ENCODE results near the gene FRK.
A peak's percentile ranks its signal among the peaks of the same experiment; 100 is the strongest.

The FRK gene

GRCh38 chr6:116104636-116105035 lies 43.9 kb upstream of the FRK start:
- Histone ChIP-seq H3K36me3 (ENCODE audit: control insufficient read depth in 1 of 2, insufficient read depth in 2 of 2, low read depth in 1 of 2, low read length in 2 of 2) (peaks cover 6 to 13% of the 10 kb centered on the region in 2 experiments), H2AK5ac (ENCODE audit: low read length, severe bottlenecking) (no peak overlapping the region), H3K4me1 (ENCODE audit: control insufficient read depth, insufficient read depth, low read depth, low read length) (peaks cover 18% of the 10 kb centered on the region), H3K23ac (ENCODE audit: low read length in 2 of 2) (no peak overlapping the region), H3K9ac (ENCODE audit: low read length) (no peak overlapping the region), H3K18ac (ENCODE audit: low read depth in 1 of 2, low read length in 2 of 2) (no peak overlapping the region), H3K27me3 (ENCODE audit: control insufficient read depth in 1 of 2, insufficient read depth in 1 of 2, low read length in 2 of 2) (no peaks in the 10 kb centered on the region), H4K91ac (ENCODE audit: low read length) (no peak overlapping the region), H3K4me2 (ENCODE audit: low read length, poor library complexity, severe bottlenecking) (no peak overlapping the region), H4K8ac (ENCODE audit: low read length) (no peak overlapping the region), H2BK12ac (ENCODE audit: low read length in 2 of 2) (no peak overlapping the region), H2BK120ac (ENCODE audit: low read depth, low read length) (no peak overlapping the region), H3K27ac (ENCODE audit: low read length, poor library complexity, severe bottlenecking) (no peak overlapping the region), H3K4me3 (ENCODE audit: insufficient read depth in 1 of 2, low read depth in 1 of 2, low read length in 2 of 2) (no peak overlapping the region), H3K79me1 (replicated peaks; ENCODE audit: low read length, poor library complexity, severe bottlenecking) (peaks cover 26% of the 10 kb centered on the region), H3K14ac (ENCODE audit: low read length in 2 of 2) (no peak overlapping the region), H2BK15ac (ENCODE audit: low read depth, poor library complexity, severe bottlenecking) (no peak overlapping the region), H2AFZ (ENCODE audit: low read depth, low read length) (no peak overlapping the region), H3K4ac (ENCODE audit: low read depth in 1 of 2, low read length in 2 of 2) (no peak overlapping the region), H3K9me3 (ENCODE audit: control insufficient read depth, low read length) (no peaks in the 10 kb centered on the region), H2BK5ac (ENCODE audit: low read depth, low read length, poor library complexity, severe bottlenecking) (no peak overlapping the region)
- 96% methylated on average over 1 of the region's 1 CpG for WGBS
- no peak for DNase-seq

GRCh38 chr6:116102873-116103272 lies 42.2 kb upstream of the FRK start:
- H3K18ac ChIP-seq (ENCODE audit: low read depth in 1 of 2, low read length in 2 of 2): peak overlapping the region in 1 of 2 experiments; percentile 80
- no peaks in the 10 kb centered on the region for H3K9me3 ChIP-seq (ENCODE audit: control insufficient read depth, low read length)
- H2BK12ac ChIP-seq (ENCODE audit: low read length in 2 of 2): no peak overlapping the region
- no peak overlapping the region for H3K23ac ChIP-seq (ENCODE audit: low read length in 2 of 2)
- H2BK120ac ChIP-seq (ENCODE audit: low read depth, low read length): no peak overlapping the region
- no peak overlapping the region for H3K27ac ChIP-seq (ENCODE audit: low read length, poor library complexity, severe bottlenecking)
- H2AK5ac ChIP-seq (ENCODE audit: low read length, severe bottlenecking): peak overlapping the region; percentile 89
- peaks cover 0 to 4% of the 10 kb centered on the region in 2 experiments for H3K36me3 ChIP-seq (ENCODE audit: control insufficient read depth in 1 of 2, insufficient read depth in 2 of 2, low read depth in 1 of 2, low read length in 2 of 2)
- no peak overlapping the region for H3K4me3 ChIP-seq (ENCODE audit: insufficient read depth in 1 of 2, low read depth in 1 of 2, low read length in 2 of 2)
- H2AFZ ChIP-seq (ENCODE audit: low read depth, low read length): no peak overlapping the region
- peaks cover 24% of the 10 kb centered on the region for H3K79me1 ChIP-seq (replicated peaks; ENCODE audit: low read length, poor library complexity, severe bottlenecking)
- no peak overlapping the region for H4K91ac ChIP-seq (ENCODE audit: low read length)
- no peak overlapping the region for H2BK5ac ChIP-seq (ENCODE audit: low read depth, low read length, poor library complexity, severe bottlenecking)
- H3K14ac ChIP-seq (ENCODE audit: low read length in 2 of 2): peak overlapping the region in 1 of 2 experiments; percentile 57
- no peak overlapping the region for H3K9ac ChIP-seq (ENCODE audit: low read length)
- H3K27me3 ChIP-seq (ENCODE audit: control insufficient read depth in 1 of 2, insufficient read depth in 1 of 2, low read length in 2 of 2): no peaks in the 10 kb centered on the region
- H3K4me1 ChIP-seq (ENCODE audit: control insufficient read depth, insufficient read depth, low read depth, low read length): peaks cover 18% of the 10 kb centered on the region
- H3K4me2 ChIP-seq (ENCODE audit: low read length, poor library complexity, severe bottlenecking): no peak overlapping the region
- WGBS: 73% methylated on average over 3 of the region's 4 CpGs
- peak overlapping the region; percentile 71 for H4K8ac ChIP-seq (ENCODE audit: low read length)
- H2BK15ac ChIP-seq (ENCODE audit: low read depth, poor library complexity, severe bottlenecking): no peak overlapping the region
- peak overlapping the region in 1 of 2 experiments; percentile 58 for H3K4ac ChIP-seq (ENCODE audit: low read depth in 1 of 2, low read length in 2 of 2)
- DNase-seq: no peak

DNA sequence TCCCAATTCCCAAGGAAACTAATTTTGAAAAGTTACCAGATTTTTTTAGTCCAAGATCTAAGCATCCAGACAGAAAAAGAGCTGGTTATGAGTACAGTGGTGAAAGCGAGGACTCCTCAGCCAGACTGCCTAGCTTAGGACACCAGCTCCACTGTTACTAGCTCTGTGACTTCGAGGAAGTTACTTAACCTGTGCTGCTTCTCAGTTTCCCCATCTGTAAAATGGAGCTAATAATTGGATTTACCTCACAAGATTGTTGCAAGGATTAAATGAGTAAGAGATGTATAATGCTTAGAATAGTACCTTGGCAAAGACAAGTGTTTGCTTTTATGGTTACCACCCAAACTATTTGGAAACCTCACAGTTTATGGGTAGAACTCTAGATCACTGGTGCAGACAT lies 41.1 kb upstream of the FRK start:
- Histone ChIP-seq H3K79me1 (replicated peaks; ENCODE audit: low read length, poor library complexity, severe bottlenecking) (peaks cover 23% of the 10 kb centered on the region), H3K36me3 (ENCODE audit: control insufficient read depth in 1 of 2, insufficient read depth in 2 of 2, low read depth in 1 of 2, low read length in 2 of 2) (peaks cover 0 to 4% of the 10 kb centered on the region in 2 experiments), H3K9me3 (ENCODE audit: control insufficient read depth, low read length) (no peaks in the 10 kb centered on the region), H2AK5ac (ENCODE audit: low read length, severe bottlenecking) (peak overlapping the region; percentile 73), H3K14ac (ENCODE audit: low read length in 2 of 2) (no peak overlapping the region), H2BK120ac (ENCODE audit: low read depth, low read length) (no peak overlapping the region), H2BK12ac (ENCODE audit: low read length in 2 of 2) (no peak overlapping the region), H3K27ac (ENCODE audit: low read length, poor library complexity, severe bottlenecking) (no peak overlapping the region), H3K18ac (ENCODE audit: low read depth in 1 of 2, low read length in 2 of 2) (peak overlapping the region in 1 of 2 experiments; percentile 46), H4K91ac (ENCODE audit: low read length) (no peak overlapping the region), H3K4me2 (ENCODE audit: low read length, poor library complexity, severe bottlenecking) (peak overlapping the region; percentile 75), H4K8ac (ENCODE audit: low read length) (peak overlapping the region; percentile 42), H3K4me1 (ENCODE audit: control insufficient read depth, insufficient read depth, low read depth, low read length) (peaks cover 15% of the 10 kb centered on the region), H3K27me3 (ENCODE audit: control insufficient read depth in 1 of 2, insufficient read depth in 1 of 2, low read length in 2 of 2) (no peaks in the 10 kb centered on the region), H3K4ac (ENCODE audit: low read depth in 1 of 2, low read length in 2 of 2) (no peak overlapping the region), H3K23ac (ENCODE audit: low read length in 2 of 2) (no peak overlapping the region), H2BK5ac (ENCODE audit: low read depth, low read length, poor library complexity, severe bottlenecking) (no peak overlapping the region), H3K9ac (ENCODE audit: low read length) (peak overlapping the region; percentile 91), H2BK15ac (ENCODE audit: low read depth, poor library complexity, severe bottlenecking) (no peak overlapping the region), H3K4me3 (ENCODE audit: insufficient read depth in 1 of 2, low read depth in 1 of 2, low read length in 2 of 2) (peak overlapping the region in 1 of 2 experiments; percentile 87), H2AFZ (ENCODE audit: low read depth, low read length) (no peak overlapping the region)
- WGBS: 89% methylated on average over 1 of the region's 2 CpGs
- DNase-seq: no peak

- Histone ChIP-seq H3K36me3 (ENCODE audit: control insufficient read depth in 1 of 2, insufficient read depth in 2 of 2, low read depth in 1 of 2, low read length in 2 of 2) (peaks cover 0 to 4% of the 10 kb centered on the region in 2 experiments), H3K27me3 (ENCODE audit: control insufficient read depth in 1 of 2, insufficient read depth in 1 of 2, low read length in 2 of 2) (no peaks in the 10 kb centered on the region), H3K18ac (ENCODE audit: low read depth in 1 of 2, low read length in 2 of 2) (peak overlapping the region in 1 of 2 experiments; percentile 100), H2AFZ (ENCODE audit: low read depth, low read length) (peak overlapping the region; percentile 100), H2BK12ac (ENCODE audit: low read length in 2 of 2) (peak overlapping the region in 1 of 2 experiments; percentile 99), H3K9me3 (ENCODE audit: control insufficient read depth, low read length) (peaks cover 3% of the 10 kb centered on the region), H3K4ac (ENCODE audit: low read depth in 1 of 2, low read length in 2 of 2) (no peak overlapping the region), H3K14ac (ENCODE audit: low read length in 2 of 2) (no peak overlapping the region), H3K4me1 (ENCODE audit: control insufficient read depth, insufficient read depth, low read depth, low read length) (peaks cover 14% of the 10 kb centered on the region), H3K4me2 (ENCODE audit: low read length, poor library complexity, severe bottlenecking) (peak overlapping the region; percentile 75), H3K9ac (ENCODE audit: low read length) (peak overlapping the region; percentile 91), H3K23ac (ENCODE audit: low read length in 2 of 2) (no peak overlapping the region), H3K27ac (ENCODE audit: low read length, poor library complexity, severe bottlenecking) (peak overlapping the region; percentile 69), H4K8ac (ENCODE audit: low read length) (peak overlapping the region; percentile 95), H4K91ac (ENCODE audit: low read length) (no peak overlapping the region), H2AK5ac (ENCODE audit: low read length, severe bottlenecking) (no peak overlapping the region), H3K79me1 (replicated peaks; ENCODE audit: low read length, poor library complexity, severe bottlenecking) (peaks cover 23% of the 10 kb centered on the region), H2BK120ac (ENCODE audit: low read depth, low read length) (no peak overlapping the region), H2BK5ac (ENCODE audit: low read depth, low read length, poor library complexity, severe bottlenecking) (no peak overlapping the region), H2BK15ac (ENCODE audit: low read depth, poor library complexity, severe bottlenecking) (no peak overlapping the region), H3K4me3 (ENCODE audit: insufficient read depth in 1 of 2, low read depth in 1 of 2, low read length in 2 of 2) (peak overlapping the region; percentile 87 to 98)
- no peak for DNase-seq
- WGBS: 7% methylated on average over 11 of the region's 12 CpGs
These were observed 40.6 kb upstream of the FRK start for GRCh38 chr6:116101302-116101718.
